ENCODE results near the gene CHN2. TPM values are rescaled to one million over a fixed set of nuclear protein-coding genes. Genes with fewer than 3 reads are reported as not detected.
"Not testable (repeated sequence)": the region's sequence is repeated elsewhere in the genome, so short reads cannot be mapped to it uniquely, and the experiment has no call there.

CHN2 gene
- total RNA-seq, 2 donors from 2014 or later, result 4.1 to 4.8 TPM

DNA sequence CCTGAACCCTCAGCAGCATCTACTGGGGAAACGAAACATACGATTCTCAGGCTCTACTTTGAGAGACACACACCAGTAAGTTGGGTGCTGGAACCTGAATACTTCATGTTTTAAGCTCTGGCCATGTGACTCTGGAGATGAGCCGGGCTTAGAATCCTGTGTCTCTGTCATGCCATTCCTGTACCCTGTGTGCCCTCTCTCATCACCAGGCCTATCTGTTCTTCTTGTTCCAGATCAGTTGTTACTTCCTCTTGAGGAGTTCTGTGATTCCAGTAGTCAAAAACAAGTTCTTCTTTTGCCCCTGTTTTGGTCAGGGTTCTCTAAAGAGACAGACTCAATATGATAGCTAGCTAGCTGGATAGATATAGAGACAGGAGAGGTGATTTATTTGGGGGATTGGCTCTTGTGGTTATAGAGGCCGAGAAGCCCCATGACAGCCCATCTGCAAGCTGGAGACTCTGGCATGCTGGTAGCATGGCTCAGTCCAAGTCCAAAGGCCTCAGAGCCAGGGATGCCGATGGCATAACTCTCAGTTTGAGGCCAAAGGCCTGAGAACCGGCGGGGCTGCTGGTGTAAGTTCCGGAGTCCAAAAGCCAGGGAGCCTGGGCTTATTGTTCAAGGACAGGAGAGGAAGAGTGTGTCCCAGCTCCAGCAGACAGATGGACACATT, 54.3 kb downstream of the CHN2 start:
- intact Hi-C loops (cut with DNase I), result no loop called here
- DNase-seq (no peak), ATAC-seq (peak; percentile 77)

DNA sequence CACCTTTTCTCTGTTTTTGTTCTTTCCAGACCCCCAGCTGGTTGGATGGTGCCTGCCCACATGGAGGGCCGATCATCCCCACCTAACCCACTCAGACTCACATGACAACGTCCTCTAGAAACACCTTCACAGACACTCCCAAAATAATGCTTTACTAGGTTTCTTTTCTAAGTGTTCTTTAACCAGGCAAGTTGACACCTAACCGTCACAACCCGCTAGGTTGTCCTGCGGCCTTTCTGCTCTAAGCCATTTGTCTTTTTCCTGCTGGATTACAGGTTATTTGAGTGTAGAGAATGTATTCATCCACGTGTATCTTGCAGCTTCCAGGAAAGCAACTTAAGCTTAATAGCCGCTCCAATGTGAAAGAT, 54.8 kb downstream of the CHN2 start:
- intact Hi-C loops (cut with DNase I), result no loop called here
- DNase-seq (no peak), ATAC-seq (no peak)

- intact Hi-C loops (cut with DNase I), result no loop called here
- ATAC-seq, result no peak
These were observed 55.3 kb downstream of the CHN2 start for GRCh38 chr7:29249860-29250259.

GRCh38 chr7:29253225-29253624, 58.6 kb downstream of the CHN2 start:
- DNase-seq, result no peak
- no peak for ATAC-seq
- intact Hi-C loops (cut with DNase I), result no loop called here

More at GRCh38 chr7:29249860-29250259, 55.3 kb downstream of the CHN2 start:
- no peak for DNase-seq

GRCh38 chr7:29254591-29254990, 60.0 kb downstream of the CHN2 start:
- intact Hi-C loops (cut with DNase I), result no loop called here
- DNase-seq, result no peak

DNA sequence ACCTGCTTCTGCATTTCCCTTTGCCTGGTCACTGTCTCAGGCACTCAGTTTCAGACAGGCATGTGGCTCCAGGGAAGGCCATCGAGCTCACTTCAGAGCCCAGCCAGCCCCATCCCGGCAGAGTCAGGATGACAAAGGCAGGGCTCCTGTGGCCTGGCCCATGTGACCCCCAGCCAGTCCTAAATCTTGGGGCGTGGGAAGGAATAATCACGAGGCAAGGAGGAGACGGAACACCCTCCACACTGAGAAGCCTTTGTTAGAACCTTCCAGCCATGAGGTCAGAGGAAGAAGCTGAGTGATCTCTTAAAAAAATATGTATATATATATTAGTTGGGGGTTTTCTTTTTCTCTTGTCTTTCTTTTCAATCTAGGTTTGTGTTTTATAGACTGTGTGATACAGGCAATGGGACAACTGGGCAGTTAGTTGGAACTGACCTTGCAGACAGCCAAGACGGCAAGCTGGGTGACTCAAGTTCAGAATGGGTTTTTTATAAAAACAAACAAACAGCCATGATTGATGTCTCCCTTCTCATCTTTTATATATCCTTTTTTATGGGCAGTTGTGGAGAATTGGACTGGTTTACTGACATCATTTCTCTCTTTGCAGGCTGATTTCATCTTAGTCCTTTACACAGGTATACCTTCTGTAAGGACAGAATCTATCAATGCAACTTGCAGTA, 60.8 kb downstream of the CHN2 start:
- intact Hi-C loops (cut with DNase I), result no loop called here
- ATAC-seq (peak in 1 of 2 donors; percentile 19), DNase-seq (no peak)

More at GRCh38 chr7:29254591-29254990, 60.0 kb downstream of the CHN2 start:
- ATAC-seq, result peak in 1 of 2 donors; percentile 18

DNA sequence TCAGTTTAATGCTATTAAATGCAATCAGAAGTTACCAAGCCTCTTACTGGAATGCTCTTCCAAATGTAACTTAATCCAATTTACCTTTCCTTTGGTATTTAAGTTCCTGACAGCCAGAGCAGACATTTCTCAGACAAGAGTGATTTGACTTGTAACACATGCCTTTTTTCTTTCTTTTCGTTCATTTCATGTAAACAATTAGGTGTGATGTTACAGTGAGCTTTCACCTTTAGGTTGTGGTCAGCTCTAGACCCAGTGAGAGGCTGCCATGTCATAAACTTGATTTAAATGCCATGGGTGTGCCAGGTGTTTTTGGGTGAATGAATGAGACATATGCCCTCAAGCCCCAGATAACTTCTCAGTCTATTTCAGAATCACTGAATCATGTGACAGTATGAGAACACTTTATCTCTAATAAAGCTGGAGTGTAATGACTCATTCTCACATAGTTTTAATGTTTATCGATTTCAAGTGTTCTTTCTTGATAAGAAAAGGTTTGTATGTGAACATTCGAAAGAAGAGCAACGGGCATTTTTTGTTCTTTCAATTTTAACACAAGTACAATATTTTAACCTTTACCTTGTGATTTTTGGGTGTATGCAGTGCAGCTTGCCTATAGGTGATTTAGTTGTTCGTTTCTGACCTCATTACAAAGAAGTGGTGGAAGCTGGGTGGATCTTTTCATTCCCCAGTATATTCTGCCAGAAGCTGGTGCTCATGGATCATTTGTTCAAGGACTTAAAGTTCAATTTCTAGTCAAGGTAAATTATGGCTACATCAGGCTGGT, 61.5 kb downstream of the CHN2 start:
- ATAC-seq, result peak in 1 of 2 donors; percentile 87

GRCh38 chr7:29256693-29257002, 62.1 kb downstream of the CHN2 start:
- ATAC-seq (no peak), DNase-seq (no peak)
- intact Hi-C loops (cut with DNase I), result no loop called here

More for the DNA sequence above, 61.5 kb downstream of the CHN2 start:
- intact Hi-C loops (cut with DNase I), result no loop called here
- DNase-seq, result no peak

DNA sequence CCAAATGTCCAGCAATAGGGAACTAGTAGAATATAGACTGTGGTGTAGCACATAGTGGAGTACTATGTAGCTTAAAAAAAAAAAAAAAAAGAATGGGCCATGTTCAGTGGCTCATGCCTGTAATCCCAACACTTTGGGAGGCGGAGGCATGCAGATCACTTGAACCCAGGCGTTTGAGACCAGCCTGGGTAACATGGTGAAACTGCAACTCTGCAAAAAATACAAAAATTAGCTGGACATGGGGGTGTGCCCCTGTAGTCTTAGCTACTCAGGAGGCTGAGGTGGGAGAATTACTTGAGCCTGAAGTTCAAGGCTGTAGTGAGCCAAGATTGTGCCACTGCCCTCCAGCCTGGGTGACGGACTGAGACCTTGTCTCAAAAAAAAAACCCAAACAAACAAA, 64.4 kb downstream of the CHN2 start:
- intact Hi-C loops (cut with DNase I), result no loop called here
- no peak for DNase-seq
- ATAC-seq, result no peak

DNA sequence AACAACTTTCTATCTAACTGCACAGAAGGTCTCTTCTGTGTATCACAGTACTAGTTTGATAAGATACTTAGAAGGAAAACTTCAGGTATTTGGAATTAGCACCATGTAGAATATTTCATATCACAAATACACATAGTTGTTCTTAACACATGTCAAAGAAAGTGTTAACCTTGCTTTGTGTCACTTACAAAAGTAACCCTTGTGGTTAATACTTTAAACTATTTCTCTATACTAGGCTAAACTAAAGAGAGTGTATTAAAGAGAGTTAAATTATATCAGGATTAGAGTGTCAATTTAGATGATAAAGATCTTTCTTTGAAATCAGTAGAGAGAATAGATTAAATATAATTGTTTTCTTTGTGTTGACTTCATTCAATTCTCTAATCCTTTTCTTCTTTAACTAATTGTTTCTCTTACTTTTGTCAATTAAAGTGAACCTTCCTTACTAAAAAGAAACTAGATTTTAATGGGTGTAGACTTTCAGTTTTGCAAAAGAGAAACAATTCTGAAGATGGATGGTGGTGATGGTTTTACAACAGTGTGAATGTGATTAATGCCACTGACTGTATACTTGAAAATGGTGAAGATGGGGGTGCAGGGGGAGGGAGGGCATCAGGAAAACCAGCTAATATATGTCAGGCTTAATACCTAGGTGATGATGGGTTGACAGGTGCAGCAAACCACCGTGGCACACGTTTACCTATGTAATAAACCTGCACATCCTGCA, 67.8 kb downstream of the CHN2 start:
- intact Hi-C loops (cut with DNase I), result no loop called here
- ATAC-seq (no peak), DNase-seq (no peak)

- DNase-seq; intact Hi-C loops (cut with DNase I); ATAC-seq: not testable (repeated sequence)
These were observed 69.1 kb downstream of the CHN2 start for GRCh38 chr7:29263601-29264207.

DNA sequence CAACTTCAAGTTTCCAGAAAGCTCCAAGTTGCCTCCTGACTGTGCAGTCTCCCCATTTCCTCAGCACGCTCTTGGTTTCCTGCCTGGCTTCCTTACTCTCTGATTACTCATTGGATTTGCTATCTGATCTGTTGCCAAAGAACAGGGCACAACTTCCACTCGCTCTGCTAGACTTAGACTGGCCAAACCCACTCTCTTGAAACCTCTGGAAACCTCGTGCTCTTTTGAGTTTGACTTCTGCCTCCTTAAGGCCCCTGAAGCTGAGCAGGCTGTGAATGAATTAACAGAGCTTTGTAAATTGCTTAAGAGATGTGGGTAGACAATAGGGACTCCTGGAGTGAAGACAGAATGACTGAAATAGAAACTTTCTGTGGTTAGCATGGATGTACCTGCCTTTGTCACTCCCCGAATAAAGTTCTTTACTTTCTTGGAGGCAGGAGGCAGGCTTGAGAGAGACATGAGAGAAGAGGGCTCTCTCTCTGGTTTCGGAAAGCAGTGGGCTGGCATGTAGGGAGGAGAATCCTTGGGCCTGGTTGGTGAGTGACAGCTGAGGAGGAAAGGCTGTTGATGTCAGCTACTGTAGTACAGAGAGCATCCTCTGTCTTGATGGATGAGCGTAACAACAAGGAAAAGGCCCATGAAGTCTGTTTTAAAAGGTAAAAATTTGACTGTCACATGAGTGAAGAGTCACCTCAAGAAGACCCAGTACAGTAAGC, 70.8 kb downstream of the CHN2 start:
- ATAC-seq, result peak; percentile 34 to 79
- no peak for DNase-seq
- intact Hi-C loops (cut with DNase I), result no loop called here

DNA sequence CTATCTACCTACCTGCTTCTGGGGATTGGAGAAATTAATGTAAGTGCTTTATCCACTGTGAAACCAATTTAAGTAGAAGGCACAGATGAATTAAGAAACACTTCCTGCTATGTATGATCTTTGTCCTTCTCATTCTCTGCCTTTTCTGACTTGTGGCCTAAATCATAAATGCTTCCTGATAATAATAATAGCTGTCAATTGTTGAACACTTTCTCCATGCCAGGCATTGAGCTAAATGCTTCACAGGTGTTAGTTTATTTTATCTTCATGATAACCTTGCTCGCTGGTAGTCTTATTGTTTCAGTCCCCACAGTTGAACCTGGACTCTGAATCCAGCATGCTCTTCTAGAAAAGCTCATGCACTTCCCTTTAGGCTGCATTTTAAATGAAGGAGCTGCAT, 75.4 kb downstream of the CHN2 start:
- DNase-seq (no peak), ATAC-seq (no peak)
- intact Hi-C loops (cut with DNase I), result no loop called here

GRCh38 chr7:29270594-29271318, 76.2 kb downstream of the CHN2 start:
- intact Hi-C loops (cut with DNase I), result no loop called here
- ATAC-seq, result peak in 1 of 2 donors; percentile 64

GRCh38 chr7:29271319-29271658, 76.7 kb downstream of the CHN2 start:
- ATAC-seq (no peak), DNase-seq (no peak)
- intact Hi-C loops (cut with DNase I), result no loop called here

More at GRCh38 chr7:29270594-29271318, 76.2 kb downstream of the CHN2 start:
- no peak for DNase-seq

DNA sequence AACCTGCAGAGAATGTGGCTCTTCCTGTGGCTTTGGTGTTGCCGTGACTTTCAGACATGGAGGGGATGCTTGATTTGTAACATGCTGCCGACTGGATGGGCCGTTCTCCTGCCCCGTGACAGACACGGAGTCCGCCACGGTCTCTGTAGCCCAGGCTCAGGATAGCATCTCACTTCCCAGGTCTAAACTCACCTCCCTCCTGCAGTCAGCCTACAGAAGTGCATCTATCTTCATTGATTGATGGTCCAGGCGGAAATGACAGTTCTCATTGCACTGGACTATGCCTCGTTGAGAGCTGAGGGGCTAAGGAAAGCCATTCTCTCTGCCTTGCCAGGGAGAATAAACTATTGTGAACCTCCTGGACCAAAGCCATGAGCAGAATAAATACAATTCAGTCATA, 77.5 kb downstream of the CHN2 start:
- DNase-seq, result no peak
- intact Hi-C loops (cut with DNase I), result no loop called here
- no peak for ATAC-seq

- DNase-seq (no peak), ATAC-seq (no peak)
- intact Hi-C loops (cut with DNase I), result no loop called here
These were observed 79.8 kb downstream of the CHN2 start for GRCh38 chr7:29274146-29275017.
